Measurements from ENCODE around the gene TMEM74B. TPM values are rescaled to one million over a fixed set of nuclear protein-coding genes. Genes with fewer than 3 reads are reported as not detected.

TMEM74B gene
- total RNA-seq, 1 donor from 2014 or later = 4.2 TPM

DNA sequence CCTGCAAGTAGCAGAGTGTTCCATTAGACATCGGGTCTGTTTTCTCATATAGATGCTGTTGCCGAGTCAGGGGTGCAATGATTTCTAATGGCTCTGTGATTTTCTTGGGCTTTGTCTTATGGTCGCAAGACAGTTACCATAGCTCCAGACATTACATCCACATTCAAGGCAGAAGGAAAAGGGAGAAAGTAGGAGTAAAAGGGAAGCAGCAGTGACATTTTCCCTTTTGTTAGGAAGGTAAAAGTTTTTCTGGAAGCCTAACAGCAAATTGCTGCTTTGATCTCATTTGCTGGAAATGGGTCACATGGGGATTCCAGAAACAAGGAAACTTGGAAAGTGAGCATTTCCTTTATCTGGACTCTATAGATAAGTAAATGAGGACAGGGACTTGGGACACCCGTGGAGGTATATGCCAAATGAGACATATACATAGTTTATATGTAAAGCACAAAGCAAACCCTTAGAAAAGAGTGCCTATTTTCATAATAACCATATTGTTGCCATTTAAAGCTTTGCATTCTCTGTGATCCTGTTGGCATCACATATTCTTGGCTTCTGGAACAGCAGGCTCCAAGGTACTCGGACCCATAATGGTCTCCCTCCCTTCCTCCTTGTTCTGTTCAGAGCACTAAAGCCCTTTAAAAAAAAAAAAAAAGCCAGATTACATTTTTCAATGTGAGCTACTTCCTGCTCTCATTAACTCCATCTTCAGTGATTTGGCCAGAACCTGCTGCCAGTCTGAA is 18.2 kb upstream of the TMEM74B start, which contains the start of gene C20orf202:
Gene C20orf202 (plus strand): TSS at position 693 of the 743 bp plus-strand sequence. CDS start 132 bp downstream, outside the sequence.
- no peak for DNase-seq
- Histone ChIP-seq H3K4me3 (no peak within 1 kb of the TSS), H3K4me1 (peaks cover 17% of the 10 kb centered on the region), H3K27me3 (ENCODE audit: low read depth) (no peaks in the 10 kb centered on the region), H3K27ac (replicated peaks) (peak within 1 kb of the TSS; percentile 69), H3K9me3 (replicated peaks) (no peaks in the 10 kb centered on the region), H3K36me3 (no peaks in the 10 kb centered on the region)
- TF ChIP-seq CTCF (IDR thresholded peaks at IDR 0.05; ENCODE audit: borderline replicate concordance) = no peak
- intact Hi-C loops (cut with micrococcal nuclease) = no loop called here

- no peak overlapping the region for H3K27ac ChIP-seq (replicated peaks)
- DNase-seq = no peak
- H3K36me3 ChIP-seq = no peaks in the 10 kb centered on the region
- H3K4me3 ChIP-seq = no peak overlapping the region
- no peak for TF ChIP-seq CTCF (IDR thresholded peaks at IDR 0.05; ENCODE audit: borderline replicate concordance)
- H3K4me1 ChIP-seq = peaks cover 15% of the 10 kb centered on the region
- intact Hi-C loops (cut with micrococcal nuclease) = no loop called here
- no peaks in the 10 kb centered on the region for H3K27me3 ChIP-seq (ENCODE audit: low read depth)
- H3K9me3 ChIP-seq (replicated peaks) = no peaks in the 10 kb centered on the region
Observed at GRCh38 chr20:1199964-1200363, 15.2 kb upstream of the TMEM74B start.

GRCh38 chr20:1199212-1199873 is 14.6 kb upstream of the TMEM74B start:
- Histone ChIP-seq H3K27me3 (ENCODE audit: low read depth) (no peaks in the 10 kb centered on the region), H3K4me3 (no peak overlapping the region), H3K36me3 (no peaks in the 10 kb centered on the region), H3K9me3 (replicated peaks) (no peaks in the 10 kb centered on the region), H3K4me1 (peaks cover 14% of the 10 kb centered on the region), H3K27ac (replicated peaks) (no peak overlapping the region)
- DNase-seq = no peak
- intact Hi-C loops (cut with micrococcal nuclease) = no loop called here
- TF ChIP-seq CTCF (IDR thresholded peaks at IDR 0.05; ENCODE audit: borderline replicate concordance) = no peak

GRCh38 chr20:1198751-1199150 is 14.0 kb upstream of the TMEM74B start:
- Histone ChIP-seq H3K4me1 (peaks cover 8% of the 10 kb centered on the region), H3K36me3 (no peaks in the 10 kb centered on the region), H3K9me3 (replicated peaks) (no peaks in the 10 kb centered on the region), H3K4me3 (no peak overlapping the region), H3K27me3 (ENCODE audit: low read depth) (no peaks in the 10 kb centered on the region), H3K27ac (replicated peaks) (no peak overlapping the region)
- intact Hi-C loops (cut with micrococcal nuclease) = no loop called here
- DNase-seq = no peak
- no peak for TF ChIP-seq CTCF (IDR thresholded peaks at IDR 0.05; ENCODE audit: borderline replicate concordance)

DNA sequence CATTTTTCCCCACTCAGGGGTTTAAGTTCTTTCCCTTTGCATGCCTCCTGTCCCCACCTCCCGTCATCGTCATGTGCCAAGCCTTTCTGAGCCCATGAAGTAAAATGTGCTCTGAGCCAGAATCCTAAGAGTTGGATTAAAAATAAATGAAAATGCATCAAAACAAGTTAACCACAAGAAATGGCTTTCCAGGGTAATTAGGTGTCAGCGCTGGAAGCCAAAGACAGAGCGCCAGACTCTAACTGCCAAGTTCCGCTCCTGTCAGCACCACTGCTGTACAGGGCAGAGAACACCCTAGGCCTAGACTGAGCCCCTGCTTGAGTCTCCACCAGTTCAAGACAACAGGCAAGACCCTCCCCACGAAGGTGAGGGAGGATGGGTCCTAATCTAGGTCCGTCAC is 13.0 kb upstream of the TMEM74B start:
- intact Hi-C loops (cut with micrococcal nuclease) = no loop called here
- no peak for TF ChIP-seq CTCF (IDR thresholded peaks at IDR 0.05; ENCODE audit: borderline replicate concordance)

More for the DNA sequence above, 13.0 kb upstream of the TMEM74B start:
- Histone ChIP-seq H3K9me3 (replicated peaks) (no peaks in the 10 kb centered on the region), H3K4me1 (no peaks in the 10 kb centered on the region), H3K27ac (replicated peaks) (no peak overlapping the region), H3K4me3 (no peak overlapping the region), H3K36me3 (no peaks in the 10 kb centered on the region), H3K27me3 (ENCODE audit: low read depth) (no peaks in the 10 kb centered on the region)
- no peak for DNase-seq
